Uterus (tissue), 4 donors: Measurements from ENCODE around the gene ARID1B. TPM values are rescaled to one million over a fixed set of nuclear protein-coding genes. Genes with fewer than 3 reads are reported as not detected.

Experiments used
- DNase-seq, 2 donors: peaks; one replicate each; pipeline ENCODE4 v3.0.0-alpha.2; 2019 to 2020
- H3K27ac ChIP-seq, 2 donors: fragments of 200-600 bp; sonication (generic); 1 replicate in 1 of 2; 2 replicates in 1 of 2; pipeline ENCODE4 v1.5.1; 2016 to 2018
- H3K27me3 ChIP-seq, 2 donors: fragments of 200-600 bp; sonication (generic); one replicate each; pipeline ENCODE4 v1.5.1; 2018 to 2019; ENCODE audit warnings: control low read depth in 1 of 2
- H3K36me3 ChIP-seq, 2 donors: fragments of 200-600 bp; sonication (generic); one replicate each; pipeline ENCODE4 v1.5.1; 2019; ENCODE audit warnings: control low read depth in 1 of 2
- H3K4me1 ChIP-seq, 2 donors: fragments of 200-600 bp; sonication (generic); one replicate each; pipeline ENCODE4 v1.5.1; 2018 to 2019; ENCODE audit warnings: control low read depth in 1 of 2
- H3K4me3 ChIP-seq, 2 donors: fragments of 200-600 bp; sonication (generic); 1 replicate in 1 of 2; 2 replicates in 1 of 2; pipeline ENCODE4 v1.5.1; 2018 to 2019; ENCODE audit warnings: mild to moderate bottlenecking in 1 of 2
- H3K9me3 ChIP-seq, 2 donors: fragments of 200-600 bp; sonication (generic); one replicate each; pipeline ENCODE4 v1.5.1; 2019; ENCODE audit warnings: control low read depth in 1 of 2
- CTCF ChIP-seq, 4 experiments: fragments of 200-600 bp in 2 of 4; fragments of 450-650 bp in 2 of 4; sonication (generic) in 2 of 4; IDR thresholded peaks; one replicate each; pipeline ENCODE4 v1.5.1; 2016 to 2019; ENCODE audit warnings: antibody characterized with exemption in 4 of 4, mild to moderate bottlenecking in 2 of 4, moderate library complexity in 1 of 4
- POLR2A ChIP-seq, 2 donors: fragments of 450-650 bp; IDR thresholded peaks; one replicate each; pipeline ENCODE4 v1.6.1; 2016; ENCODE audit warnings: antibody characterized with exemption in 2 of 2, mild to moderate bottlenecking in 1 of 2, moderate library complexity in 1 of 2
- intact Hi-C: fragments of 100-400 bp; cut with DNase I; formaldehyde crosslinking; loops from one replicate; pipeline ENCODE4 v1.15.1; 2023; ENCODE audit warnings: low total_unique reads
- total RNA-seq, 4 donors: library from RNA; depleted of rRNA in 3 of 4; stranded (reverse); fragments of >200 nt in 3 of 4; gene quantifications; one replicate each; pipeline versions ENCODE4 v1.1.0 to v1.2.4, GENCODE V29; 2014 to 2023
- donor health status: DM: yes; HTN: yes; CAD: no.

ARID1B gene
- total RNA-seq, 4 donors from 2014 or later, result 63.8 to 198 (median 125) TPM

DNA sequence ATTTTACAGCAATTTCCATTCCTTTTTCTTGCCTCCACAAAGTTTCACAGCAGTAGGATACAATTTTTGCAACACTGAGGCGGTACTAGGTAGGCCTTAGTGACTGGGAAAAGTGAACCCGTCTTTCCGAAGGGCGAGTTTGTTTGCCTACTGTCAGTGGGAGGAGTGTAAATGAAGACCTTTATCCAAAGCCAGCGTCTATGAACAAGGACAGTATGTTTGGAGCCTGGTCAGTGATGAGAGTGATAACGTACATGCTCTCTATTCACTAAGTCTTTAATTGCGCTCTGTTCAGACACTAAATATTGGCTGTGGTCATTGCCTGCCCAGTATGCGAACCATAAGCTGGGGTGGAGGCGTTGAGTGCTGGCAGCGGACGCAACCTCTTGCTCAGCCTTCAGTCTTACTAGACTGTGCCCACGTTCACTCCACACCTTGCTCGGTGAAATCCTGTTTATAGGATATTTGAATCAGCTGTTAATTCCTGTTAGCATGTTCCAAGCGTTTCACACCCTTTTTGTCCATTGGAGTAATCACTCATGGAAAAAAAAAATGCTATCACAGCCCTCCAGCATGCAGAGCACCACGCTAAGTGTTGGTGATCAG lies 400.7 kb downstream of the ARID1B start:
- Histone ChIP-seq H3K9me3 (no peaks in the 10 kb centered on the region), H3K4me3 (no peak overlapping the region), H3K36me3 (no peaks in the 10 kb centered on the region), H3K27ac (no peak overlapping the region), H3K4me1 (no peaks in the 10 kb centered on the region), H3K27me3 (no peaks in the 10 kb centered on the region)
- no peak for TF ChIP-seq POLR2A (IDR thresholded peaks at IDR 0.05)
- intact Hi-C loops, result no loop called here
- no peak for DNase-seq

DNA sequence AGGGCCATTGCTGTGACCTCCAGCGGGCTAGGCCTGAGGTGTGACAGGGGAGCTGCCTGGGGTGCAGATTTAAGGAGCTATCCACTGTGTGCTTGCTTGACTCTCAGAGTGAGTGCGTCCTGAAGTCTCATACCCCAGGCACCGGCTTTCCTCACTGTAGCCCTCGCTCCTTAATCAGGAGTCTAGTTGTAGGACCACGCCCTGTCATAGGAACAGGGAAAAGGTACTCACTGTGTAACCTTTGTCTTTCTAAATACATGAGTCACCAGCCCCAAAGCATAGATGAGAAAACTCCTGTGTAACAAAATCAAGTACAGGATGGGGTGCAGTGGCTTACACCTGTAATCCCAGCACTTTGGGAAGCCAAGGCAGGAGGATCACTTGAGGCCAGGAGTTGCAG lies 404.5 kb downstream of the ARID1B start:
- Histone ChIP-seq H3K4me3 (no peak overlapping the region), H3K27me3 (no peaks in the 10 kb centered on the region), H3K9me3 (no peaks in the 10 kb centered on the region), H3K27ac (no peak overlapping the region), H3K4me1 (no peaks in the 10 kb centered on the region), H3K36me3 (no peaks in the 10 kb centered on the region)
- no peak for DNase-seq
- intact Hi-C loops, result loop anchor here (10.0 kb wide), 1 partner anchor 137 kb away; no protein-coding TSS in a partner anchor
- TF ChIP-seq CTCF (IDR thresholded peaks at IDR 0.05) (no peak), POLR2A (IDR thresholded peaks at IDR 0.05) (no peak)

DNA sequence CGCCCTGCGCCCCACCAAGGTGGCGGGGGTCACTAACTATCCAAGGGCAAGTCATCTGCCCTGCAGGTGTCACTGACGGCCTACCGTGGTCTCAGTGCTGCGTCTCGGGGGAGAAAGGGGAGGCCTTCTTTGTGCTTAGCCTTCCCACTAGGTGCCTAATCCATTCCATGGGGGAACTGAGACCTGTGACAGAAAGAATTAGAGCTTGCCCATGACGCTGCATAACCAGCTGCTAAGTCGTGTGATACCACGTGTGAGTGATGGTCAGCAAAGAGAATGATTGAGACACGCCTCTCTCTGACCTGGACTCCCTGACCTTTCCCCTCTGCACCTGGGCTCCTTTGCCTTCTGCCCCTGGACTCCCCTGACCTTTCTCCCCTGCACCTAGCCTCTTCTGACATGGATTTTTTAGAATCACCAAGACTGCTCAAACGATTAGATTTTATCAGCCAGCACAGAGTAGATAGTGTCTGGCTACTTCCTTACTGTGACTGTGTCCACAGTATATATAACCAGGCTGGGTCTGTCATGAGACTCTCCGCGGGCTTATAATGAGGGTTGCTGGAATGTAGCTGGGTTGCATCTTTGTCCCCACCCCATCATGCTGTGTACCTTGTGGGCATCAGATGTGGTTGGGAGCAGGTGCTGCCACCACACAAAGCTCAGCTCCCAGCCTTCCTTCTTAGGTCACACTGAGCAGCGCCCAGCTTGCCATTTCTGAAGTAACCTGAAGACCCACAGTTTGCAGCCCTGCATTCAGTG lies 405.5 kb downstream of the ARID1B start:
- no peaks in the 10 kb centered on the region for H3K36me3 ChIP-seq

GRCh38 chr6:157184202-157185015 lies 407.2 kb downstream of the ARID1B start:
- Histone ChIP-seq H3K4me3 (peak overlapping the region in 1 of 2 donors; percentile 3), H3K27me3 (no peaks in the 10 kb centered on the region), H3K9me3 (no peaks in the 10 kb centered on the region), H3K36me3 (no peaks in the 10 kb centered on the region), H3K27ac (peak overlapping the region in 1 of 2 donors; percentile 52), H3K4me1 (no peaks in the 10 kb centered on the region)
- DNase-seq, result peak; percentile 59 to 77
- intact Hi-C loops, result loop anchor here (10.0 kb wide), 1 partner anchor 140 kb away; no protein-coding TSS in a partner anchor
- peak; percentile 84 to 96 (median 88) for TF ChIP-seq CTCF (IDR thresholded peaks at IDR 0.05)
- TF ChIP-seq POLR2A (IDR thresholded peaks at IDR 0.05), result no peak

More for the DNA sequence above, 405.5 kb downstream of the ARID1B start:
- H3K9me3 ChIP-seq, result no peaks in the 10 kb centered on the region
- DNase-seq, result no peak
- TF ChIP-seq POLR2A (IDR thresholded peaks at IDR 0.05) (no peak), CTCF (IDR thresholded peaks at IDR 0.05) (no peak)
- H3K27ac ChIP-seq, result no peak overlapping the region
- intact Hi-C loops, result loop anchor here (10.0 kb wide), 1 partner anchor 138 kb away; no protein-coding TSS in a partner anchor
- no peaks in the 10 kb centered on the region for H3K27me3 ChIP-seq
- no peak overlapping the region for H3K4me3 ChIP-seq
- H3K4me1 ChIP-seq, result no peaks in the 10 kb centered on the region

DNA sequence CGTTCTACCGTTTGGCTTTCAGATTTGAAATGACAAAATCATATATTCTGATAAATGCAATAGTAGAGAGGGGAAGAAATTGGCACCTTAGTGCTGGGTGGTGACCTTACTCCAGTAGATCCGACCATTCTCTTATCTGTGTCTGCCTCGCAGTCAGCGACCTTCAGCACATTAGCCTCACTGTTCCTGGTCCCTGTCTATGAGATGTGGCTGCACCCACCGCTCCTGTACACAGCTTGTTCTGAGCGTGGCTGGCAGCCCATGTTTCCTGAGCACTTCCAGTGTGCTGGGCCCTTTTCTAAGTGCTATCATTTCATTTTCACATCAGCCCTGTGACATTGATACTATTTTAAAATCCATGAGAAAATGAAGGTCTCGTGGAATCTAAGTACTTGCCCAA lies 408.0 kb downstream of the ARID1B start:
- no peak for DNase-seq
- no peaks in the 10 kb centered on the region for H3K36me3 ChIP-seq
- no peak overlapping the region for H3K27ac ChIP-seq
- H3K27me3 ChIP-seq, result no peaks in the 10 kb centered on the region
- H3K4me1 ChIP-seq, result no peaks in the 10 kb centered on the region
- intact Hi-C loops, result loop anchor here (10.0 kb wide), 1 partner anchor 140 kb away; no protein-coding TSS in a partner anchor
- no peaks in the 10 kb centered on the region for H3K9me3 ChIP-seq
- no peak overlapping the region for H3K4me3 ChIP-seq
- TF ChIP-seq CTCF (IDR thresholded peaks at IDR 0.05), result no peak
- TF ChIP-seq POLR2A (IDR thresholded peaks at IDR 0.05), result no peak
